Choroid plexus epithelial cell (primary cell): ENCODE measurements around the gene ASTN2.

Experiments
- DNase-seq: peaks from one replicate; pipeline ENCODE4 v3.0.0-alpha.2; 2010; ENCODE audit warnings: low read depth
- H3K4me3 ChIP-seq: 2 replicates; pipeline ENCODE4 v1.5.1; 2011; ENCODE audit warnings: low read depth, mild to moderate bottlenecking, control low read depth, low read length, moderate library complexity
- TF ChIP-seq, protein P1 (sequence below): conservative IDR thresholded peaks from 2 replicates; pipeline ENCODE4 v1.5.1; 2011; ENCODE audit warnings: low read depth, mild to moderate bottlenecking, control low read depth, inconsistent platforms, low read length, moderate library complexity

ASTN2 gene

DNA sequence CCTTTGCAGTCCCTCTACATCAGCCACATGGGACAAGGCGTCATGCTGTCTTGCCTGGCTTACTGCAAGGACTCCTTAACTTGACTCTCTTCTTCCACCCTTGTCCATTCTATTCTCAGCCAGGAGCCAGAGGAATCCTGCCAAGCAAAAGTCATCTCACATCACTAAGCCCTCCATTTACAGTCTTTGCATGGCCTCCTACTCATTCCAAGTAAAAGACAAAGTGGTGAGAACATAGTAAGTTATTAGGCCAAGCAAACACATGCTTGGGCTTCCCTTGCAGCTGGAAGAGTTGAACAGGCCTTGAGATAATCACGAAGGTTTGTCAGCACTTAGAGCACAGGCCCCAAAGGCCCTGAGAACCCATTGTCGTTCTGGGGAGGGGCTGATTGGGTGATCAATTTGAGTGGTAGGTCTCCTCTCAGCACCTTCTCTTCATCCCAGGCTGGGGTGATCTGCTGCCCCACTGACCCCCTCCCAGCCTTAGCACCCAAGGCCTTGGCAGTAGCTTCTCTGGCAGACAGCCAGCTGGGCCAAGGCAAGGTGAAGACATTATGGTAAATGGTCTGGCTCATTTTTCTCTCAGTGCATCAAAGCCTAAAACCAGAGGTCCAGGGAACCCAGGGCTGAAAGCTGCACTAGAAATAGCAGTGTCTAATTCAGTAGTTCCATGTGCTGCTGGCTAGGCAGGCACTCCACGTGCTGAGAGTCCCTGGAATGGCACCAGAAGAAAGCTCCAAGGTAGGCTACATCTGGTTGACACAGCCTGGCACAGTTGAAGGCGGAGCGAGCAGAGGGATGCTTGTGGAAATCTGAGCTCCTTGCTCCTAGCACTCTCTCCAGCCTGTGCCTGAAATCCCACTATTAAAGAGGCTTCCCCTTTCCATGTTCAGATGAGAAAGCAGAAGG is 121.4 kb downstream of the ASTN2 start:
- DNase-seq: no peak
- H3K4me3 ChIP-seq: no peak overlapping the region
- TF ChIP-seq, protein P1, sequence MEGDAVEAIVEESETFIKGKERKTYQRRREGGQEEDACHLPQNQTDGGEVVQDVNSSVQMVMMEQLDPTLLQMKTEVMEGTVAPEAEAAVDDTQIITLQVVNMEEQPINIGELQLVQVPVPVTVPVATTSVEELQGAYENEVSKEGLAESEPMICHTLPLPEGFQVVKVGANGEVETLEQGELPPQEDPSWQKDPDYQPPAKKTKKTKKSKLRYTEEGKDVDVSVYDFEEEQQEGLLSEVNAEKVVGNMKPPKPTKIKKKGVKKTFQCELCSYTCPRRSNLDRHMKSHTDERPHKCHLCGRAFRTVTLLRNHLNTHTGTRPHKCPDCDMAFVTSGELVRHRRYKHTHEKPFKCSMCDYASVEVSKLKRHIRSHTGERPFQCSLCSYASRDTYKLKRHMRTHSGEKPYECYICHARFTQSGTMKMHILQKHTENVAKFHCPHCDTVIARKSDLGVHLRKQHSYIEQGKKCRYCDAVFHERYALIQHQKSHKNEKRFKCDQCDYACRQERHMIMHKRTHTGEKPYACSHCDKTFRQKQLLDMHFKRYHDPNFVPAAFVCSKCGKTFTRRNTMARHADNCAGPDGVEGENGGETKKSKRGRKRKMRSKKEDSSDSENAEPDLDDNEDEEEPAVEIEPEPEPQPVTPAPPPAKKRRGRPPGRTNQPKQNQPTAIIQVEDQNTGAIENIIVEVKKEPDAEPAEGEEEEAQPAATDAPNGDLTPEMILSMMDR: no peak

DNA sequence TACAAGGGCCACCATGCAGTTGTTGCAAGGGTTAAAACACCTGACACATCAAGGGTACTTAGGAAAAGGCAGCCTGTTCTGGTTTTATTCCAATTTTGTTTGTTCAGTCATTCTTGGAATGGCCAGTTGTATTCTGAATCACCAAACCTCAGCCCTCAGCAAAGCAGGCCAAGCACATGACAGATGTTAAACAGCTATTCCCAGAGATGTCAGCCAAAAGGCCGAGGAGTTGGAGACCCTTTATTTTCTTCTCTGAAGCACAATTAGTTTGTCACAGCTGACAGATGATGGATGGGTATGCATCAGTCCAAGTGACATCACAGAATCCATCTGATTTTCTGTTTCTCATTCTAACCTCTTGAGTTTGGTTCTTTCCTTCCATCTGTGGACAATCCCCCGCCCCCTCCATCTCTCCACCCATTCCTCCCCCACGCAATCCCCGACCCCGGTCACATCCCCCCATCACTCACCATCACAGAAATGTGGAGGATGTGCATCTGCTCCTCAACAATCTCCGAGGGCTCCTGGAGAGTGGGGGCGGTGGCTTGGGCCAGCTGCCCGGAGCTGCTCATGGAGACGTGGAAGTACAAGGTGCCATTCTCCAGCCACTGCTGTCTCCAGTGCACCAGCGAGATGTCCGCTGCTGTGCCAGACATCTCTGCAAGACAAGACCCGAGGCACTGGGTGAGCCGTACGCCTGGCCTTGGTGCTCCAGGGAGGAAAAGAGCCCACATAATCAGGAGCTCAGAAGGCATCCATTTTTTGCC is 123.8 kb downstream of the ASTN2 start:
- H3K4me3 ChIP-seq: no peak overlapping the region
- no peak for DNase-seq
- TF ChIP-seq, protein P1: no peak

DNA sequence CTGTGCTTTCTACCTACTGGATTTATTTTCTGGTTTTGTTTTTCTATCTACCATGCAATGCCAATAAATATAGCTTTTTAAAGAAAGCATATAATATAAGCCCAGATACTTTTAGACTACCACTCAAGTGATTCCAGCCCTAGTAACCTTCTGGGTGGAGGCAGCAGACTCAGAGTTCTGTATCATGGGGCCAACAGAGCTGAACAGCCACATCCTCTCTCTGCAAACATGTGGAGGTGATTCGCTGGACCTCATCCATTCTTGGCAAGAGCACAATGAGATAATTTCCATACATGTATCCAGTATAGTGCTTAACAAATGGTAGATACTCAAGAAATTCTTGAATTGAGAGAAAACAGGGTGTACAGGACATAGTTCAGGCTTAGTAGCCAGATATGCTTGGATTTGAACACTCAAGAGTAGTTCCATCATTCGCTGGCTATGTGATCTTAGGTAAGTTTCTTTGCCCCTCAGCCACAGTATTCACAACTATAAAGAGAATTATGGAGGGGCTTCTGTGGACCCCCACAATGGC is 124.5 kb downstream of the ASTN2 start:
- TF ChIP-seq, protein P1: no peak
- no peak for DNase-seq
- no peak overlapping the region for H3K4me3 ChIP-seq

DNA sequence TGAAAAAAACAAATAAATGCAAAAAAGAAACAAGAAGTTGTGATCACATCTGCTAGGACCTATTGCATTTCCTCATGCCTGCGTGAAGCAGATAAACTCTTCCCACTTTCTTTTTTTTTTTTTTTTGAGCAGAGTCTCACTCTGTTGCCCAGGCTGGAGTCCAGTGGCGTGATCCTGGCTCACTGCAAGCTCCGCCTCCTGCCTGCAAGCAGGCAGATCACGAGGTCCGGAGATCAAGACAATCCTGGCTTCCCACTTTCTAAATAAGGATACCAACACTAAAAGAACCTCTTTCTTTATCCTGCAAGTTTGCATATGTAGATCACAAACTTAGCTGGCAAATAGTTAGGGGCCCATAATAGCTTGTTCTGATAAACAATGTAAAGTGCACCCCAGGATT is 128.6 kb downstream of the ASTN2 start:
- TF ChIP-seq, protein P1: no peak
- no peak for DNase-seq

DNA sequence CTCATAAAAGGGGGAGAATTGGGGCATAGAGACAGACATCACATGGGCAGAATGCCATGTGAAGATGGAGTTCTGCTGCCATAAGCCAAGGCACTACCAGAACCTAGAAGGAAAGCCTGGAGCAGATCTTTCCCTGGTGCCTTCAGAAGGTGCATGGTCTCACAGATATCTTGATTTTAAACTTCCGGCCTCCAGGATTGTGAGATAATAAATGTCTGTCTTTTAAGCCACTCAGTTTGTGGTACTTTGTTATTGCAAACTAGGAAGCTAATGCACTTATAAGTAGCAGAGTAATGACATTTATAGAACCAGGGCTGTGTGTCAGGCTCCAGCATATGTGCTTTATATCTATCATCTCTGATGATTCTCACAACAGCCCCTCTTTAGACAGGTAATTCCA is 130.4 kb downstream of the ASTN2 start:
- DNase-seq: no peak
- TF ChIP-seq, protein P1: no peak
- no peak overlapping the region for H3K4me3 ChIP-seq

More for the DNA sequence above, 128.6 kb downstream of the ASTN2 start:
- H3K4me3 ChIP-seq: no peak overlapping the region

DNA sequence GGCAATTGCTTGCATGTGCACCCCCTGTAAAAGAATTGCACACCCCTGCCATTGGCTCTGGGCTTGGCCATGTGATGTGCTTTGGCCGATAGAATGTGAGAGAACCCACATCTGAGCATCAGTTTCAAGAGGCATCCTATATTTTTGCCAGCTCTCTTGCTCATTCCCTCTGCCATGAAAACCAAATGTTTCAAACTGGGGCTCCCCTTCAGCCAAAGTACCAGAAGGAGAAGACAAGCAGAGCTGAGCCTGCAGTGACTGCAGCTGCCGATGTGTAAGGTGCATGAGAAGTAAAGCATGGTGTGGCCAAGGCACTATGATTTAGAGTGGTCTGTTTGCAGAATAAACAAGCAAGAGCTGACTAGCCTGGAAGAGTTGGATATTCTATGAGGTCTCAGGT is 132.3 kb downstream of the ASTN2 start:
- no peak for DNase-seq
- H3K4me3 ChIP-seq: no peak overlapping the region
- TF ChIP-seq, protein P1: no peak
